Stimulated activated memory B cell treated with anti-CD40 and anti-IgM and Interleukin-4, amounts not matched to agents 10 μg/mL and 1 μg/mL and 100 μg/mL, for 72 hours (primary cell): ENCODE measurements around the gene PRKACB.

Experiments
- ATAC-seq: fragments of 150-1000 bp; cut with Tn5 transposase; 2 replicates; pipeline ENCODE4 v1.10.0; 2021
- H3K27ac Mint-ChIP-seq: one replicate; pipeline ENCODE4 v1.8.0; 2022; ENCODE audit warnings: mild to moderate bottlenecking, mixed read lengths
- H3K27me3 Mint-ChIP-seq: one replicate; pipeline ENCODE4 v1.8.0; 2022; ENCODE audit warnings: mixed read lengths
- H3K36me3 Mint-ChIP-seq: one replicate; pipeline ENCODE4 v1.8.0; 2022; ENCODE audit warnings: mixed read lengths
- H3K4me1 Mint-ChIP-seq: one replicate; pipeline ENCODE4 v1.8.0; 2022; ENCODE audit warnings: mixed read lengths
- H3K4me3 Mint-ChIP-seq: one replicate; pipeline ENCODE4 v1.8.0; 2022; ENCODE audit warnings: mild to moderate bottlenecking, moderate library complexity, mixed read lengths
- H3K9me3 Mint-ChIP-seq: one replicate; pipeline ENCODE4 v1.8.0; 2022; ENCODE audit warnings: mixed read lengths

Gene PRKACB

DNA sequence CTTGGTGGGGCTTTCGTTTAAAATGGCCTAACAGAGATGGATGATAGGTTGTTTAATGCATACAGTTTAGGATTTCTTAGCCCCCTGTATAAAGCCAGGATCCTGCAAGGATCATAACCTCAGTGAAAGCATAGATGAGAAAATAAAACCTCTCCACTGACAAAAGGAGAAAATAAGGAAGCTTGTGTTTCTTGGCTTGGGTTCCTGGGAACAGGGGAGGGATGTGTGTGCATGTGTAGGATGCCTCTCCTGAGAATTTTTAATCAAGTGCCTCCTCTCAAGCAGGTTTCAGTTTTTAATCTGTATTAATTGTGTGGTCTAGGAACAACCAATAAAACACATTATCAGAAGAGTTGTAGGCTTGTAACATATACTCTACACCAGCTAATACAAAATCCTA lies 26.1 kb downstream of the PRKACB start:
- H3K27me3 Mint-ChIP-seq: no peaks in the 10 kb centered on the region
- peaks cover 49% of the 10 kb centered on the region for H3K4me1 Mint-ChIP-seq
- no peak overlapping the region for H3K4me3 Mint-ChIP-seq
- H3K36me3 Mint-ChIP-seq: no peaks in the 10 kb centered on the region
- no peaks in the 10 kb centered on the region for H3K9me3 Mint-ChIP-seq
- no peak for ATAC-seq
- H3K27ac Mint-ChIP-seq: no peak overlapping the region

DNA sequence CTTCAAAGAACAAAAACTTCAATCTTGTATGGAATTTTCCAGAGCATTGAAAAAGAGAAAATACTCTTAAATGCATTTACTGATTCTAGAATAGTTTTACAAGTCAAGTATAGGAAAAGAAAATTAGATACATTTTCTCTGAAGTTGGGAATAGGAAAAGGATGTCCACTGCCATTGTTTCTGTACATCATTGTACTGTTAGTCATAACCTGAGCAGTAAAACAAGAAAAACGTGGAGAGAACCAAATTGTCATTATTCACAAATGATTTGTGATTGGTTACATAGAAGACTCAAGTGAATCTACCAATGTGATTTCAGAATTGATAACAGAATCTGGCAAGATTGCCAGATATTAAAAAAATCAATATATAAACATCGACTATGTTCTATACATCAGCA lies 27.4 kb downstream of the PRKACB start:
- H3K4me1 Mint-ChIP-seq: peaks cover 48% of the 10 kb centered on the region
- no peaks in the 10 kb centered on the region for H3K36me3 Mint-ChIP-seq
- H3K9me3 Mint-ChIP-seq: no peaks in the 10 kb centered on the region
- no peak overlapping the region for H3K4me3 Mint-ChIP-seq
- no peaks in the 10 kb centered on the region for H3K27me3 Mint-ChIP-seq
- no peak overlapping the region for H3K27ac Mint-ChIP-seq
- ATAC-seq: no peak

DNA sequence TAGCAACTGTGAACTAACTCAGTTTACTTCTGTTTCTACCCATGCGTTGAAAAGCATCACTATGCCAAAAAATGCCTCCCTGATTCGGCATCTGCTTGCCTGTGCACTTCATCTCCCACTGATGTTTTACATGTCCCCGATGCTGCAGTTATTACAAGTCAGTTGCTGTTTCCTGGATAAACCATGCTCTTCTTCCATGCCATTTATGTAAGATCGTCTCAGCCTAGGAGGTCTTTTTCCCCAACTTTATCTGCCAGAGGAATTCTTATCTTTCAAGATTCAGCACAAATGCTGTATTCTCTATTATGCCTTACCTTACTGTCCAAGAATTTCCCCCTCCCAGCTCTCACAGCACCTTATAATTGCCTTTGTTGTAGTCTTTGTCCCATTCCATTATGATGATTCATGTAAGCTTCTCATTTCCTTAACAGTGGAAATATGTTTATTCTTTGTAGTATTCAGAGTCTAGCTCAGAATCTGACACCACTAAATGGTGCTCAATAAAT lies 30.0 kb downstream of the PRKACB start:
- ATAC-seq: no peak
- H3K27ac Mint-ChIP-seq: no peak overlapping the region
- no peaks in the 10 kb centered on the region for H3K36me3 Mint-ChIP-seq
- no peaks in the 10 kb centered on the region for H3K27me3 Mint-ChIP-seq
- H3K4me3 Mint-ChIP-seq: no peak overlapping the region
- H3K9me3 Mint-ChIP-seq: no peaks in the 10 kb centered on the region
- peaks cover 32% of the 10 kb centered on the region for H3K4me1 Mint-ChIP-seq

DNA sequence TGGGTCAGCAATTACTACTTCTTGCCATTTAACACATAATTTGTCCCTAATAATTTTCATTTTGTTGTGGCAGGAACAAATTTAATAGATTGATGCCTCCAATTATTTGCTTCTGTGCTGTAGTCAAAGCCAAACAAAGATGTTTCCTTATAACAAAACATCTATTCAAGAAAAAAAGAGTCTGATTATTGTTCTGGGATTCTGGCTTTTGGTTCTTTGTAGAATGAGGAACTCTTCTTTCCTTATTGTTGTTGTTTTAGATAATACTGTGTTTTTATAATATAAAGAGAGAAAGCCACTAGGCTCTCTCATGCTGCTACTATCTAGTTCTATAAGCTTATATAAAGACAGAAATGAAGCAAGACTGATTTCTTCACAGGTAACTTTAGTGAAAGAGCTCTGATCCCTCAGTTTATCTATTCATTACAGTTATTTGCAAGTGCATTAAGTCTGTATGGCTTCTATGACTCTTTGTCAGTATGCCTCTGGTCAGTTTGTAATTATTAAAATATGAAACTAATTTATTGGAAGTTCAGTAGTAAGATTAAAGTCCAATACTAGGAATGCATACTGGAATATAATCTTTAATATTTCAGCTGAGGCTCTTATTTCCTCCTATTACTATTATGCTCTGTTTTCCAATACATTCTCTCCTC lies 37.4 kb downstream of the PRKACB start:
- Mint-ChIP-seq H3K4me3 (no peak overlapping the region), H3K27ac (no peak overlapping the region)

DNA sequence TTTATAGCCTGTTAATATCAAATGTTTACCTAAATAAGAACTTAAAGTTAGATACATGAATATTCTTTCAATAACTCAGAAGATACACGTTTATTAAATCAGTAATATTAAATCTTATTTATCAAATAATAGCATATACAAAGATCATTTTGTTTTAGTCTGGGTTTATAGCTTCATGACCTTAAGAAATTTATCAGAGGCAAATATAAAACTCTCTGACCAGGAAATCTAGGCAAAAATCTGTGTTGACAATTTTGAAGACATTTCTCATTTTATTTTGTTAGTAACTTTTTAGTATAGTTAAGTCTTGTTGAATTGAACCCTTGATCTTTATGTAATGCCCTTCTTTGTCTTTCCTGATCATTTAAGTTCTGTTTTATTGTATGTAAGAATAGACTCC lies 46.4 kb downstream of the PRKACB start:
- Mint-ChIP-seq H3K9me3 (peaks cover 7% of the 10 kb centered on the region), H3K27me3 (no peaks in the 10 kb centered on the region), H3K4me3 (no peak overlapping the region), H3K4me1 (no peaks in the 10 kb centered on the region), H3K36me3 (peaks cover 84% of the 10 kb centered on the region), H3K27ac (no peak overlapping the region)
- no peak for ATAC-seq

More for the DNA sequence above, 37.4 kb downstream of the PRKACB start:
- Mint-ChIP-seq H3K27me3 (no peaks in the 10 kb centered on the region), H3K36me3 (peaks cover 20% of the 10 kb centered on the region), H3K4me1 (peaks cover 6% of the 10 kb centered on the region), H3K9me3 (peaks cover under 1% of the 10 kb centered on the region)
- no peak for ATAC-seq

DNA sequence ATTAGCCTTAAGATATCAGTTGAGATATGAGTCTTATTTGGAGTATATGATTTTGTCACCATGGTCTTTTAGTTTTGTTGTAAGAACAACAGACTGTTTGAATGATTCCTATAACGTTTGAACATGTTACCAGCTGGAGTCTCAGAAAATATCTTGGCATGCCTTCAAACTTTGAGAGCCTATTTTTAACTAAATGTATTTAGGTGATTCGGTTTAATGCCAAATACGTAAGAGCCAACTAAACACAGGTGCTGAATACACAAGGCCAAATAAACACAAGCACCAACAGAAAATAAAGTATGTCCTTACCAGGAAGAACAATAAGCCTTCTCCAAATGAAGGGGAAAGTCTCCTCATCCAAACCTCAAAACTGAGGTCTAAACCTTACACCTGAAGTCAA lies 48.6 kb downstream of the PRKACB start:
- no peak overlapping the region for H3K27ac Mint-ChIP-seq
- no peaks in the 10 kb centered on the region for H3K27me3 Mint-ChIP-seq
- H3K4me3 Mint-ChIP-seq: no peak overlapping the region
- H3K4me1 Mint-ChIP-seq: no peaks in the 10 kb centered on the region
- peaks cover 5% of the 10 kb centered on the region for H3K9me3 Mint-ChIP-seq
- no peak for ATAC-seq
- H3K36me3 Mint-ChIP-seq: peaks cover 72% of the 10 kb centered on the region

DNA sequence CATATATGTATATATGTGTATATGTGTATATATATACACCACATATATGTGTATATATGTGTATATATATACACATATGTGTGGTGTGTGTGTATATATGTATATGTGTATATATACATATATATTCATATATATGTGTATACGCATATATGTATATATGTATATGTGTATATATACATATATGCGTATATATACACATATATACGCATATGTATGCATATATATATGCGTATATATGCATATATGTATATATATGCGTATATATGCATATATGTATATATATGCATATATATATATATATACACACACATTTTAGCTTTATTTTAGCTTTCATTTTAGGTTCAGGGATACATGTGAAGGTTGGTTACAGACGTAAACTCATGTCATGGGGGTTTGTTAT lies 54.8 kb downstream of the PRKACB start:
- Mint-ChIP-seq H3K4me3 (no peak overlapping the region), H3K27ac (no peak overlapping the region), H3K27me3 (no peaks in the 10 kb centered on the region), H3K4me1 (no peaks in the 10 kb centered on the region), H3K36me3 (peaks cover 56% of the 10 kb centered on the region), H3K9me3 (peaks cover 6% of the 10 kb centered on the region)
- no peak for ATAC-seq

DNA sequence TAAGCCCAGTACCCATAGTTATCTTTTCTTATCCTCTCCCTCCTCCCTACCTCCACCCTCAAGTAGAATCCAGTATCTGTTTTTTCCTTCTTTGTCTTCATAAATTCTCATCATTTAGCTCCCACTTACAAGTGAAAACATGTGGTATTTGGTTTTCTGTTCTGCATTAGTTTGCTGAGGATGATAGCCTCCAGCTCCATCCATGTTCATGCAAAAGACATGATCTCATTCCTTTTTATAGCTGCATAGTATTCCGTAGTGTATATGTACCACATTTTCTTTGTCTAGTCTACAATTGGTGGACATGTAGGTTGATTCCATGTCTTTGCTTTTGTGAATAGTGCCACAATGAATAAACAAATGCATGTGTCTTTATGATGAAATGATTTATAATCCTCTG lies 55.2 kb downstream of the PRKACB start:
- H3K9me3 Mint-ChIP-seq: peaks cover 6% of the 10 kb centered on the region
- no peak overlapping the region for H3K4me3 Mint-ChIP-seq
- ATAC-seq: no peak
- H3K27ac Mint-ChIP-seq: no peak overlapping the region
- no peaks in the 10 kb centered on the region for H3K4me1 Mint-ChIP-seq
- H3K36me3 Mint-ChIP-seq: peaks cover 52% of the 10 kb centered on the region
- H3K27me3 Mint-ChIP-seq: no peaks in the 10 kb centered on the region

DNA sequence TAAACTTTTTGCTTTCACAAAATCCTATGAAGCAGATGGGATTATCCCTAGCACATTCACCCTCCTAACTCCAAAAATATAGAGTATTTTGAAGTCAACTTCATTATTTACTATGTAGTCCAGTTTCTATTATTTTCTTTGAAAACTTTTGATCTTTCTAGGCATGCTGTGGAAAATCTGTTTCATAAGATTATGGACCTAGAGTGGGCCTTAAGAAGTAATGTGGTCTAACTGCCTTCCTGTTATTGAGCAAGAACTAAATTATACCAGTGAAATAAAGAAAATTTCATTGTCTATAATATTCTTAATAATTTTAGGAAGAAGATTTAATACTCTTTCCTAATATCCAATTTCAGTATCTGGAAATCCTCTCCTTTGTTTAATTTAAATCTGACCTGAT lies 58.1 kb downstream of the PRKACB start:
- Mint-ChIP-seq H3K4me3 (no peak overlapping the region), H3K27me3 (no peaks in the 10 kb centered on the region), H3K4me1 (no peaks in the 10 kb centered on the region), H3K27ac (no peak overlapping the region), H3K9me3 (peaks cover 6% of the 10 kb centered on the region), H3K36me3 (peaks cover 54% of the 10 kb centered on the region)
- ATAC-seq: no peak

DNA sequence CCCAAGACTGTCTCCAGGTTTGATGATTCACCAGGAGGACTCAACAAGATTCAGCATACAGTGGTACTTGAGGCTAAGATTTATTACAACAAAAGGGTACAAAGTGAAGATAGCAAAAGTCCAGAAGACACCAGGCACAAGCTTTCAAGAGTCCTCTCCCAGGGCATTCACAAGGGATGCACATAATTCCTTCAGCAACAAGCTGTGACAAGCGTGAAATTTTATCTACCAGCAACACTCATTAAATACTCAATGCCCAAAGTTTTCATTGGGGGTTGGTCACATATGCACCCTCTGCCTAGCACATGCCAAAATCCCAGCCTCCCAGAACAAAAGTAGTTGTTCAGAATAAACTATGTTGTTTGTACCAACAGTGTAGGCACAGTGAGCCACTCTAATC lies 62.3 kb downstream of the PRKACB start:
- Mint-ChIP-seq H3K27me3 (no peaks in the 10 kb centered on the region), H3K4me1 (peaks cover 6% of the 10 kb centered on the region), H3K9me3 (no peaks in the 10 kb centered on the region), H3K4me3 (no peak overlapping the region), H3K36me3 (peaks cover 34% of the 10 kb centered on the region), H3K27ac (no peak overlapping the region)
- no peak for ATAC-seq

DNA sequence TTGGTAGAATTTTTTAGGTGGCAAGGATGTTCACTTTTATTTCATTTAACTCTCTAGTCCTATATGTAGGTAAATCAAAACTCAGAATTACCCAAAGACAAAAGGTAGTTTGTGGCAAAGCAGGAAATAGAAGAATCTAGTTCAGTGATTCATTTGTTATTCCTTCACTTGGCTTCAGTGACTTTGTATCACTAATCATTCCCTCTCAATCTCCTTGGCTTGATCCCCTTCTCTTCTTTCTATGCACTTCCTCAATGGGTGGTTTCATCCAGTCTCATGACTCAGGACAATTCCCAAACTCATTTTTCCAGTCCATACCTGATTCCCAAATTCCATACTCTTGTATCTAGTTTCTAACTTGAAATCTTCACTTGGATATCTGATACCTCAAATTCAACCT lies 64.9 kb downstream of the PRKACB start:
- H3K4me3 Mint-ChIP-seq: no peak overlapping the region
- no peak for ATAC-seq
- peaks cover 6% of the 10 kb centered on the region for H3K4me1 Mint-ChIP-seq
- H3K36me3 Mint-ChIP-seq: peaks cover 33% of the 10 kb centered on the region
- H3K9me3 Mint-ChIP-seq: no peaks in the 10 kb centered on the region
- no peak overlapping the region for H3K27ac Mint-ChIP-seq
- H3K27me3 Mint-ChIP-seq: no peaks in the 10 kb centered on the region

DNA sequence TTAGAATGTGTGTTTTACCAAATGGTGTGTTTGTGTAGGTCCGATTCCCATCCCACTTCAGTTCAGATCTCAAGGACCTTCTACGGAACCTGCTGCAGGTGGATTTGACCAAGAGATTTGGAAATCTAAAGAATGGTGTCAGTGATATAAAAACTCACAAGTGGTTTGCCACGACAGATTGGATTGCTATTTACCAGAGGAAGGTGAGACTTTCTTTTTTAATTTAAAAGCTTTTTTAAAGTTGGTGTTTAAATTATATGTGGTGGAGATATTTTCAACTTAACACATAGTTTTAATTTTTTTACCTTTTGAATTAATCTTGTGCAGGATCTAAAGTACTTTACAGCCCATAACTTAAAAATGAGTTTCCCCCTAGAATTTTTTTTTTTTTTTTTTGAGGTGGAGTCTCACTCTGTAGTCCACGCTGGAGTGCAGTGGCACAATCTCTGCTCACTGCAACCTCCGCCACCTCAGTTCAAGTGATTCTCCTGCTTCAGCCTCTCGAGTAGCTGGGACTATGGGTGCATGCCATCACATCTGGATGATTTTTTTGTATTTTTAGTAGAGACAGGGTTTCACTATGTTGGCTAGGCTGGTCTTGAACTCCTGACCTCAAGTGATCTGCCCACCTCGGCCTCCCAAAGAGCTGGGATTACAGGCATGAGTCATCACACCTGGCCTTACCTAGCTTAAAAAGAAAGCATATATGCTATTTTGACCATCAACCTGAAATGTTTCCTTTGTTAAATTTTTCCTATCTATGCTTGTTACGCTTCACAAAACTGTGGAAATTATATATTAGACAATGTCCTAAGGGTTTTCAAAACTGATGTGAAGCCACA lies 70.3 kb downstream of the PRKACB start:
- Mint-ChIP-seq H3K36me3 (peaks cover 43% of the 10 kb centered on the region), H3K9me3 (peaks cover 2% of the 10 kb centered on the region), H3K4me3 (no peak overlapping the region), H3K4me1 (peaks cover 12% of the 10 kb centered on the region), H3K27me3 (no peaks in the 10 kb centered on the region), H3K27ac (no peak overlapping the region)
- no peak for ATAC-seq

DNA sequence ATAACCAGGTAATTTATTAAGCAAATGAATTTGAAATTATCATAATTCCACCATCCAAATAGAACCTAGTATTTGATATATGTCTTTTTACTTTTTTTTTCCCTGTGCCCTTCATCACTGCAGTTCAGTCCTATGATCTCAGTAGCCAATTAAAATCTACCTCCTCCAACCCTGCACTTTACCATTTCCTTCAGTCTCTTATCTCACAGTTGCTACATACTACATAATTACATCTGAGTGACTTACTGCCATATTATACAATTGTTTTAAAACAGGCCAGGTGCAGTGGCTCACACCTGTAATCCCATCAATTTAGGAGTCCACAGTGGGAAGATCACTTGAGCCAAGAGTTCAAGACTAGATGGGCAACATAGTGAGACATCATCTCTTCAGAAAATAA lies 73.2 kb downstream of the PRKACB start:
- no peak for ATAC-seq
- Mint-ChIP-seq H3K4me1 (peaks cover 6% of the 10 kb centered on the region), H3K36me3 (peaks cover 66% of the 10 kb centered on the region), H3K27ac (no peak overlapping the region), H3K4me3 (no peak overlapping the region), H3K9me3 (peaks cover 20% of the 10 kb centered on the region), H3K27me3 (no peaks in the 10 kb centered on the region)

DNA sequence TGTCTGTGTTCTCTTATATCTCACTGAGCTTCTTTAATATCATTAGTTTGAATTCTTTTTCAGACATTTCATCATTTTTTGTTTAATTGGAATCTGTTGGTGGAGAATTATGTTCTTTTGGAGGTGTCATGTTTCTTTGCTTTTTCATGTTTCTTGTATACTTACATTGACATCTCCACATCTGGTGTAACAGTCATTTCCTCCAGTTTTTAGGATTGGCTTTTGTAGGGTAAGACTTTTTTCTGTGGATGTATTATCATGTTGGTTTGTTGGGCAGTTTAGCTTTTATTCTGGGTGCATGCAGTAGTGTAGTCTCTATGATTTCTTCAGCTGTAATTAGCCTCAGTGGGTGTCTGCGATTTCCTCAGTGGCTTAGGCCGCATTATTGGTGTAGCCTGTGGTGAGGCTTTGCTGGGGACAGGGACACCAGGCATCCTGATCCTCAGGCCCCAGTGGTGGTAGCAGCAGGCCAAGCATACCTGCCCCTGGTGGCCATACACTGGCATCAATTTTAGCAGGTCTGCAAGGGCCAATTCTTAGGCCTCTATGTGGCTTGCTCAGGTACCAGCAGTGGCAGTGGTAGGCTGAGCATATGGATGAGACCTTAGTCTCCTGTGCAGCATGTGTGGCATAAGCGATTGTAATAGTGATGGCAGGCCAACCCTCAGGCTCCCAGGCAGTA lies 79.8 kb downstream of the PRKACB start:
- Mint-ChIP-seq H3K36me3 (peaks cover 75% of the 10 kb centered on the region), H3K4me1 (peaks cover 15% of the 10 kb centered on the region), H3K27ac (no peak overlapping the region), H3K27me3 (no peaks in the 10 kb centered on the region), H3K4me3 (no peak overlapping the region), H3K9me3 (peaks cover 28% of the 10 kb centered on the region)
- ATAC-seq: no peak

DNA sequence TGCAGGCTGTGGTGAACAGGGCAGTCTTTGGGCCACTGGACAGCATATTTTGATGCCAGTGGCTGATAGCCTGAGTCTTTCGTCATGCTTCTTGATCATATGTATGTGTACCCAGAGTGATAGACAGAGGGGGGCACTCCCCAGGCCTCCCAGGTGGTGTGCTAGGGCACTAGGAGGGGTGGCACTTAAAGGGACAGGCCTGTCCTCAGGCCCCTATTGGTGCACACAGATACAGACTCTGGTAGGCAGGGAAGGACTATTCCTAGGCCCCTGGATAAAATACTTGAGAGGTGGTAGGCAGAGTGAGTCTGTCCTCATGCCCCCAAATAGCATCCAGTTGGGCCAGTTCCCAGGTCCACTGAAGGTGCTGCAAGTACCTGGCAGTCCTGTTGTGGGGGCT lies 80.8 kb downstream of the PRKACB start:
- peaks cover 65% of the 10 kb centered on the region for H3K36me3 Mint-ChIP-seq
- no peak for ATAC-seq
- H3K27ac Mint-ChIP-seq: no peak overlapping the region
- H3K27me3 Mint-ChIP-seq: no peaks in the 10 kb centered on the region
- H3K4me1 Mint-ChIP-seq: peaks cover 15% of the 10 kb centered on the region
- peaks cover 28% of the 10 kb centered on the region for H3K9me3 Mint-ChIP-seq
- no peak overlapping the region for H3K4me3 Mint-ChIP-seq
